Coronary artery (tissue), 2 donors: Measurements from ENCODE around the gene TGFBR3L.

Experiments
- DNase-seq: peaks from one replicate; pipeline ENCODE4 v3.0.0-alpha.2; 2017; ENCODE audit warnings: low spot score
- H3K27ac ChIP-seq, 2 donors: fragments of 200-600 bp; sonication (generic); one replicate each; pipeline ENCODE4 v1.5.1; 2016 to 2019
- H3K4me3 ChIP-seq: fragments of 200-600 bp; sonication (generic); 2 replicates; pipeline ENCODE4 v1.5.1; 2016; ENCODE audit warnings: mild to moderate bottlenecking, moderate library complexity
- CTCF ChIP-seq: fragments of 200-600 bp; sonication (generic); IDR thresholded peaks from one replicate; pipeline ENCODE4 v1.5.1; 2019; ENCODE audit warnings: antibody characterized with exemption

The TGFBR3L gene

DNA sequence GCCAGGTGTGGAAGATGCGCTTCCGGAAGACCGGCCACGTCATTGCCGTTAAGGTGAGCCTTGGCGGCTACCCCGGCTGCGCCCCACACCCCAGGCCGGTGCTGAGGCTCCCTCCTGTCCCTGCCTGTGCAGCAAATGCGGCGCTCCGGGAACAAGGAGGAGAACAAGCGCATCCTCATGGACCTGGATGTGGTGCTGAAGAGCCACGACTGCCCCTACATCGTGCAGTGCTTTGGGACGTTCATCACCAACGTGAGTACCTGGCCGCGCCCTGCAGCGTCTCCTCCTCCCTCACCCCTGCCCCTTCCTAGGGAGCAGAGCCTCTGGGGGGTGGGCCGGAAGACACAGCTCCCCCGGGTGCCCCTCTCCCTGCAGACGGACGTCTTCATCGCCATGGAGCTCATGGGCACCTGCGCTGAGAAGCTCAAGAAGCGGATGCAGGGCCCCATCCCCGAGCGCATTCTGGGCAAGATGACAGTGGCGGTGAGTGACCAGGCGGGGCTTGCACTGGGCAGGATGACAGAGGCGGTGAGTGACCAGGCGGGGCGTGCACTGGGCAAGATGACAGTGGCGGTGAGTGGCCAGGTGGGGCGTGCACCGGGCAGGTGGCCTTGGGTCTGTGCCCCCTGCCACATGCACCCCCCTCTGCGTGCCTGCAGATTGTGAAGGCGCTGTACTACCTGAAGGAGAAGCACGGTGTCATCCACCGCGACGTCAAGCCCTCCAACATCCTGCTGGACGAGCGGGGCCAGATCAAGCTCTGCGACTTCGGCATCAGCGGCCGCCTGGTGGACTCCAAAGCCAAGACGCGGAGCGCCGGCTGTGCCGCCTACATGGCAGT is 4.1 kb upstream of the TGFBR3L start:
- Histone ChIP-seq H3K27ac (no peak overlapping the region), H3K4me3 (no peak overlapping the region)
- DNase-seq, result no peak
- no peak for TF ChIP-seq CTCF

GRCh38 chr19:7911508-7912143 is 3.0 kb upstream of the TGFBR3L start:
- Histone ChIP-seq H3K27ac (no peak overlapping the region), H3K4me3 (no peak overlapping the region)
- no peak for TF ChIP-seq CTCF
- DNase-seq, result no peak

DNA sequence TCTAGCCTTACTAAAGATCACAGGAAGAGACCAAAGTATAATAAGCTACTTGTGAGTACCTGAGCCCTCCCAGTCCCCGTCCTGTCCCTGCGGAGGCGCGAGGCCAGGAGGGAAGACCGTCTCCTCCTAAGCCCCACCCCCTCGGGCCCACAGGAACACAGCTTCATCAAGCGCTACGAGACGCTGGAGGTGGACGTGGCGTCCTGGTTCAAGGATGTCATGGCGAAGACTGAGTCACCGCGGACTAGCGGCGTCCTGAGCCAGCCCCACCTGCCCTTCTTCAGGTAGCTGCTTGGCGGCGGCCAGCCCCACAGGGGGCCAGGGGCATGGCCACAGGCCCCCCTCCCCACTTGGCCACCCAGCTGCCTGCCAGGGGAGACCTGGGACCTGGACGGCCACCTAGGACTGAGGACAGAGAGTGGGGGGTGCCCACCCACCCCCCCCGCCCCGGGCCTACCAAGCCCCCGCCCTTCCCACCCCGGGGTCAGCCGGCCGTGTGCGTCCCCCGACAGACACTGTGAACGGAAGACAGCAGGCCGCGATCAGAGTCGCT is 2.4 kb upstream of the TGFBR3L start:
- H3K27ac ChIP-seq, result no peak overlapping the region
- H3K4me3 ChIP-seq, result no peak overlapping the region
- no peak for TF ChIP-seq CTCF
- no peak for DNase-seq

DNA sequence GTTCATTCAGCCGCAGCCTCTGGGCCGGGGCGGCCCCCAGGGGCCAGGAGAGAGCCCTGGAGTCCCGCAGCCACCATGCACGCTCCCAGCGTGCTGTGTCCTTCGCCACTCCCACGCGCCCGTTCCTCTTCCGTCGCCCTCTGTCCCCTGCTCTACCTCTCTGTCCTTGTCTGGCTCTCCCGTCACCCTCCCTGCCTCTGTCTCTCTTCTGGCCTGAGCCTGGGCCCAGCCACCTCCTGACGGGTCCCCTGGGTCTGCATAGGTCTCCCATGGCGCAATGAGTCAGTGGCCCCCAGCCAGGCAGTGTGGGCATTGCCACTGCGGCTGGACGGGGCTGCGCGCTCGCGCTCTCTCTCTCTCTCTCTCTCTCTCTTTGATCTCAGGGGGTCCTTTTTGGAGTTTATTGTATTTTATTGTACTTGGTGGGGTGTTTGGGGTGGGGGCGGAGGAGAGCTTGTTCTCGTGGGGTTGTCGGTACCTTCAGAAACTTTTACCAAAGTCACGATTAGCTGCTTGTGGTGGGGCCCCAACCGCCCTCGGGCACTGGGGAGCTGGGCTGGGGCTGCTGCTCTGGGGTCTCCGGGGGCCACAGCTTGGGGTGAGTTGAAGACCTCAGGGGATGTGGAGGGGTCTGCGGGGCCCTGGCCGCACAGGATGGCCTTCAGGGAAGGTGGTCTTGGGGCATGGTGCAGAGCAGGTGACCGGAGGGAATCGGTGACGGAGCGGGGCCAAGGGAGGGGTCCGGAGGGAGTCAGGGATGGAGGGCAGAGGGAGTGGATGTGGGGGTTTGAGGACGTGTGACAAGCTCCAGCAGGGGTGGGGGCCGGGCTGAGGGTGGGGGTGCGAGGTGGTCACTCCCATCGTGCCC is 1.7 kb upstream of the TGFBR3L start:
- Histone ChIP-seq H3K27ac (no peak overlapping the region), H3K4me3 (no peak overlapping the region)
- DNase-seq, result no peak
- TF ChIP-seq CTCF, result no peak

- TF ChIP-seq CTCF, result no peak
- H3K27ac ChIP-seq, result no peak overlapping the region
- no peak for DNase-seq
- no peak overlapping the region for H3K4me3 ChIP-seq
Observed at GRCh38 chr19:7913652-7914051, 978 bp upstream of the TGFBR3L start.

GRCh38 chr19:7914099-7914498 is 531 bp upstream of the TGFBR3L start:
- Histone ChIP-seq H3K27ac (no peak overlapping the region), H3K4me3 (no peak overlapping the region)
- no peak for DNase-seq
- TF ChIP-seq CTCF, result no peak
